K562 (cell line): ENCODE results near the gene FDX1. TPM values are rescaled to one million over a fixed set of nuclear protein-coding genes. Genes with fewer than 3 reads are reported as not detected.

Experiments used
- CAMTA2 ChIP-seq: fragments of 250-450 bp; sonication (Bioruptor Pico); conservative IDR thresholded peaks from 2 replicates; pipeline ENCODE4 v1.5.1; 2022
- CBX2 ChIP-seq: fragments of 200-600 bp; sonication (generic); IDR thresholded peaks from one replicate; pipeline ENCODE4 v1.6.1; 2012; ENCODE audit warnings: mild to moderate bottlenecking, low read length, inconsistent platforms; ENCODE audit not compliant: insufficient read depth, poor library complexity, severe bottlenecking
- HDAC1 ChIP-seq, 2 experiments: fragments of 450-650 bp; IDR thresholded peaks; 2 replicates each; pipeline ENCODE4 v1.6.1; 2016 to 2017; ENCODE audit warnings: inconsistent platforms in 1 of 2, mild to moderate bottlenecking in 1 of 2, moderate library complexity in 1 of 2
- NR2C2 ChIP-seq, 2 experiments: fragments of 200-800 bp in 1 of 2; sonication (Bioruptor generic) in 1 of 2; sonication (generic) in 1 of 2; formaldehyde crosslinking in 1 of 2; IDR thresholded peaks; 2 replicates each; pipeline versions ENCODE4 v1.6.1 to v1.8.0; 2016 to 2022; ENCODE audit warnings: mild to moderate bottlenecking in 1 of 2, missing compliant biosample characterization in 1 of 2, missing genetic modification characterization in 1 of 2, missing genetic modification reagents in 1 of 2
- NR2F6 ChIP-seq: fragments of 450-650 bp; formaldehyde crosslinking; IDR thresholded peaks from 2 replicates; pipeline ENCODE4 v1.4.0; 2020; ENCODE audit warnings: mild to moderate bottlenecking
- PHF21A ChIP-seq: fragments of 450-650 bp; IDR thresholded peaks from 2 replicates; pipeline ENCODE4 v1.6.1; 2017; ENCODE audit warnings: low read depth, borderline replicate concordance
- PRPF4 ChIP-seq: fragments of 200-400 bp; formaldehyde crosslinking; IDR thresholded peaks from one replicate; pipeline ENCODE4 v1.6.1; 2017; ENCODE audit warnings: low read length, low read depth, mild to moderate bottlenecking; ENCODE audit not compliant: insufficient read depth, poor library complexity, severe bottlenecking
- RBFOX2 ChIP-seq: fragments of 200-400 bp; formaldehyde crosslinking; IDR thresholded peaks from 2 replicates; pipeline ENCODE4 v1.6.1; 2017; ENCODE audit warnings: low read depth, mild to moderate bottlenecking, low read length, moderate library complexity
- RCOR1 ChIP-seq, 2 experiments: IDR thresholded peaks; 2 replicates each; pipeline ENCODE4 v1.6.1; 2012; ENCODE audit warnings: low read depth in 2 of 2, low read length in 2 of 2, borderline replicate concordance in 1 of 2, improper control_type of control experiment in 1 of 2
- SPI1 ChIP-seq: IDR thresholded peaks from 2 replicates; pipeline ENCODE4 v1.6.1; 2011; ENCODE audit warnings: low read depth, low read length, control low read depth, borderline replicate concordance
- SRSF3 ChIP-seq: fragments of 200-400 bp; formaldehyde crosslinking; IDR thresholded peaks from 2 replicates; pipeline ENCODE4 v1.6.1; 2016; ENCODE audit warnings: mild to moderate bottlenecking, low read length, moderate library complexity; ENCODE audit not compliant: insufficient read depth
- TAF15 ChIP-seq: fragments of 200-400 bp; formaldehyde crosslinking; IDR thresholded peaks from 2 replicates; pipeline ENCODE4 v1.6.1; 2017; ENCODE audit warnings: mild to moderate bottlenecking, low read depth, low read length, moderate library complexity
- U2AF2 ChIP-seq: fragments of 200-400 bp; formaldehyde crosslinking; optimal IDR thresholded peaks from 2 replicates; pipeline ENCODE3; 2017; ENCODE audit warnings: low read depth, mild to moderate bottlenecking, low read length
- ZNF263 ChIP-seq: sonication (generic); formaldehyde crosslinking; IDR thresholded peaks from 2 replicates; pipeline ENCODE4 v1.8.0; 2022; ENCODE audit warnings: mild to moderate bottlenecking, missing genetic modification reagents, borderline replicate concordance
- ZNF408 ChIP-seq: fragments of 250-450 bp; sonication (Bioruptor Pico); IDR thresholded peaks from 2 replicates; pipeline ENCODE4 v1.4.0; 2020; ENCODE audit warnings: low read depth, mild to moderate bottlenecking, moderate library complexity
- ZNF444 ChIP-seq: fragments of 250-450 bp; sonication (Bioruptor Pico); IDR thresholded peaks from 2 replicates; pipeline ENCODE4 v1.4.0; 2020; ENCODE audit warnings: mild to moderate bottlenecking, moderate library complexity
- polyA plus RNA-seq, 8 experiments: library from polyadenylated mRNA; depleted of rRNA in 4 of 8; stranded (reverse) in 5 of 8; unstranded in 3 of 8; fragments of >200 nt; fragmentation: Nextera tagmentation in 2 of 8; fragmentation: Illumina TruSeq in 1 of 8; extraction: Ambion mirVana in 2 of 8; extraction: Trizol in 1 of 8; gene quantifications; 2 replicates each; pipeline versions ENCODE4 v1.2.1 to v1.2.3, GENCODE V29; 2011 to 2014; ENCODE audit warnings: inconsistent platforms in 1 of 8, missing spikeins in 1 of 8
- total RNA-seq, 7 experiments: library from RNA; depleted of rRNA in 6 of 7; stranded (reverse); fragments of >200 nt in 6 of 7; fragmentation: Illumina TruSeq in 2 of 7; extraction: Trizol in 2 of 7; gene quantifications; 2 replicates each; pipeline versions ENCODE4 v1.2.1 to v1.2.3, GENCODE V29; 2011 to 2021; ENCODE audit warnings: low replicate concordance in 1 of 7
- TF ChIP-seq, protein P1 (sequence below): fragments of 250-450 bp; sonication (Bioruptor Pico); IDR thresholded peaks from 2 replicates; pipeline ENCODE4 v1.5.0; 2020; ENCODE audit warnings: mild to moderate bottlenecking
- TF ChIP-seq, protein P2 (sequence below): fragments of 450-650 bp; formaldehyde crosslinking; IDR thresholded peaks from 2 replicates; pipeline ENCODE4 v1.4.0; 2020; ENCODE audit warnings: mild to moderate bottlenecking, mixed read lengths
- TF ChIP-seq, protein P3 (sequence below): fragments of 250-450 bp; sonication (Bioruptor Pico); IDR thresholded peaks from 2 replicates; pipeline ENCODE4 v1.5.1; 2021; ENCODE audit warnings: mild to moderate bottlenecking

FDX1 gene
- total and polyA plus RNA-seq, 9 of the 15 experiments (the other 6 are each of a cell fraction or from before 2014, with no cell fraction given), result 6.4 to 14.3 (median 11.4) TPM

DNA sequence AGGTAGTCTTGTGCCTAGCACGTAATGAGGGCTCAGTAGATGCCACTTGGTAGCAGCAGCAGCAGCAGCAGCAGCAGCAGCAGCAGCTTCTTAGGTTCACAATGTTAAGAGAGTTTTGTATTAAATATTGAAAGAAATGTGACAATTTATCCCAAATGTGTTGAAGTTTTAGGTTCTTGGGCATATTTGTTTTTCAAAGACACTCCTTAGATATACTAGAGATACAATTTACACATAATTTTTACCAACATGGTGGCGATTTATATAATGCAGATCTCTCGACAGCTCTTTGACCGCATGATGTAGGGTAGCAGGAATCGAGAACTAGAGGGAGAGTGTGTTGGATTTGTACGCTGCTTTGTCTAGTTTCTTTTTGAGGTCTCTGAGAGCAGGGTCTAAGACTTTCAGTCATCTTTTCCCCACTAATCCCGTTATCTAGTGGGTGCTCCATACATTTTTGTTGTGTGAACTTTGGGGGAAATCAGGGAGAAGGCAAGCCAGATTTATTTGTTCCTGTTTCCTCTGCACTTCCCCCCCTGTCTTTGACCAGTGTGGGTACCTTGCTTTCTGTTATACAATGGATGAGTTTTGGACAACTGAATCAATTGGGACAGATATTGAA, 1.4 kb downstream of the FDX1 start (continued):
- TF ChIP-seq, protein P1, sequence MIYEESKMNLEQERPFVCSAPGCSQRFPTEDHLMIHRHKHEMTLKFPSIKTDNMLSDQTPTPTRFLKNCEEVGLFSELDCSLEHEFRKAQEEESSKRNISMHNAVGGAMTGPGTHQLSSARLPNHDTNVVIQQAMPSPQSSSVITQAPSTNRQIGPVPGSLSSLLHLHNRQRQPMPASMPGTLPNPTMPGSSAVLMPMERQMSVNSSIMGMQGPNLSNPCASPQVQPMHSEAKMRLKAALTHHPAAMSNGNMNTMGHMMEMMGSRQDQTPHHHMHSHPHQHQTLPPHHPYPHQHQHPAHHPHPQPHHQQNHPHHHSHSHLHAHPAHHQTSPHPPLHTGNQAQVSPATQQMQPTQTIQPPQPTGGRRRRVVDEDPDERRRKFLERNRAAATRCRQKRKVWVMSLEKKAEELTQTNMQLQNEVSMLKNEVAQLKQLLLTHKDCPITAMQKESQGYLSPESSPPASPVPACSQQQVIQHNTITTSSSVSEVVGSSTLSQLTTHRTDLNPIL (CRISPR knock-in tag), result no peak
- TF ChIP-seq CBX2, result no peak
- no peak for TF ChIP-seq SRSF3
- peak in 1 of 2 experiments; percentile 69; a peak in 2 of 4 replicates for TF ChIP-seq HDAC1 (IDR thresholded peaks at IDR 0.05)
- no peak for TF ChIP-seq TAF15
- no peak for TF ChIP-seq ZNF444 (CRISPR knock-in tag)
- TF ChIP-seq NR2F6, result no peak
- TF ChIP-seq PHF21A, result peak; percentile 83; the same call in 1 of the 2 replicates
- TF ChIP-seq ZNF408 (CRISPR knock-in tag), result no peak
- no peak for TF ChIP-seq ZNF263 (CRISPR knock-in tag)
- TF ChIP-seq RBFOX2, result no peak
- TF ChIP-seq U2AF2, result no peak
- TF ChIP-seq, protein P2, sequence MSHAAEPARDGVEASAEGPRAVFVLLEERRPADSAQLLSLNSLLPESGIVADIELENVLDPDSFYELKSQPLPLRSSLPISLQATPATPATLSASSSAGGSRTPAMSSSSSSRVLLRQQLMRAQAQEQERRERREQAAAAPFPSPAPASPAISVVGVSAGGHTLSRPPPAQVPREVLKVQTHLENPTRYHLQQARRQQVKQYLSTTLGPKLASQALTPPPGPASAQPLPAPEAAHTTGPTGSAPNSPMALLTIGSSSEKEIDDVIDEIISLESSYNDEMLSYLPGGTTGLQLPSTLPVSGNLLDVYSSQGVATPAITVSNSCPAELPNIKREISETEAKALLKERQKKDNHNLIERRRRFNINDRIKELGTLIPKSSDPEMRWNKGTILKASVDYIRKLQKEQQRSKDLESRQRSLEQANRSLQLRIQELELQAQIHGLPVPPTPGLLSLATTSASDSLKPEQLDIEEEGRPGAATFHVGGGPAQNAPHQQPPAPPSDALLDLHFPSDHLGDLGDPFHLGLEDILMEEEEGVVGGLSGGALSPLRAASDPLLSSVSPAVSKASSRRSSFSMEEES (CRISPR knock-in tag), result no peak
- TF ChIP-seq SPI1, result peak; percentile 67; the same call in 1 of the 2 replicates
- no peak for TF ChIP-seq PRPF4
- TF ChIP-seq NR2C2 (CRISPR knock-in tag; IDR thresholded peaks at IDR 0.05), result no peak
- no peak for TF ChIP-seq NR2C2 (tag; IDR thresholded peaks at IDR 0.05)
- TF ChIP-seq, protein P3, sequence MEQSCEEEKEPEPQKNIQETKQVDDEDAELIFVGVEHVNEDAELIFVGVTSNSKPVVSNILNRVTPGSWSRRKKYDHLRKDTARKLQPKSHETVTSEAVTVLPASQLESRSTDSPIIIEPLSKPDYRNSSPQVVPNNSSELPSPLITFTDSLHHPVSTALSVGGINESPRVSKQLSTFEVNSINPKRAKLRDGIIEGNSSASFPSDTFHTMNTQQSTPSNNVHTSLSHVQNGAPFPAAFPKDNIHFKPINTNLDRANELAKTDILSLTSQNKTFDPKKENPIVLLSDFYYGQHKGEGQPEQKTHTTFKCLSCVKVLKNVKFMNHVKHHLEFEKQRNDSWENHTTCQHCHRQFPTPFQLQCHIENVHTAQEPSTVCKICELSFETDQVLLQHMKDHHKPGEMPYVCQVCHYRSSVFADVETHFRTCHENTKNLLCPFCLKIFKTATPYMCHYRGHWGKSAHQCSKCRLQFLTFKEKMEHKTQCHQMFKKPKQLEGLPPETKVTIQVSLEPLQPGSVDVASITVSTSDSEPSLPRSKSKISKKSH (CRISPR knock-in tag), result no peak
- TF ChIP-seq RCOR1 (IDR thresholded peaks at IDR 0.05; ENCODE audit: borderline replicate concordance in 1 of 2, low read depth in 2 of 2, low read length in 2 of 2), result peak in 1 of 2 experiments; percentile 69; a peak in 2 of 4 replicates
- no peak for TF ChIP-seq CAMTA2 (CRISPR knock-in tag)
